Activated CD8-positive, alpha-beta memory T cell treated with anti-CD3 and anti-CD28 coated beads, Interleukin-2, amount 10 ng/mL, durations not matched to agents 7 days and 5 days (primary cell): ENCODE measurements around the gene TXN2. TPM values are rescaled to one million over a fixed set of nuclear protein-coding genes. Genes with fewer than 3 reads are reported as not detected.
"Not testable (repeated sequence)": the region's sequence is repeated elsewhere in the genome, so short reads cannot be mapped to it uniquely, and the experiment has no call there.

Source experiments
- ATAC-seq: fragments of 150-1000 bp; cut with Tn5 transposase; one replicate; pipeline ENCODE4 v1.10.0; 2021; ENCODE audit warnings: moderate library complexity
- CTCF ChIA-PET: fragments of 350-600 bp; sonication (Branson Sonifier 250); formaldehyde crosslinking; loops from one replicate; lab custom pipeline; 2021; ENCODE audit warnings: antibody characterized with exemption; lab: Charles Lee
- DNase-seq: peaks from one replicate; pipeline ENCODE4 v3.0.0-alpha.2; 2020
- H3K27ac Mint-ChIP-seq: one replicate; pipeline ENCODE4 v1.8.0; 2021; ENCODE audit warnings: mild to moderate bottlenecking, mixed read lengths
- H3K27me3 Mint-ChIP-seq: one replicate; pipeline ENCODE4 v1.8.0; 2021; ENCODE audit warnings: mixed read lengths
- H3K36me3 Mint-ChIP-seq: one replicate; pipeline ENCODE4 v1.8.0; 2021; ENCODE audit warnings: mild to moderate bottlenecking, mixed read lengths
- H3K4me1 Mint-ChIP-seq: one replicate; pipeline ENCODE4 v1.8.0; 2021; ENCODE audit warnings: mixed read lengths
- H3K4me3 Mint-ChIP-seq: one replicate; pipeline ENCODE4 v1.8.0; 2021; ENCODE audit warnings: mild to moderate bottlenecking, moderate library complexity, mixed read lengths
- H3K9me3 Mint-ChIP-seq: one replicate; pipeline ENCODE4 v1.8.0; 2022; ENCODE audit warnings: low read depth, mixed read lengths
- total RNA-seq, 2 experiments: library from RNA; stranded (reverse); gene quantifications; one replicate each; pipeline ENCODE4 v1.2.3, GENCODE V29; 2021

Gene TXN2
- total RNA-seq, 2 experiments from 2014 or later = 78.7 to 82.6 TPM

GRCh38 chr22:36424901-36425579 lies 56.4 kb downstream of the TXN2 start:
- Mint-ChIP-seq H3K36me3 (no peaks in the 10 kb centered on the region), H3K27ac (peak overlapping the region; percentile 68), H3K4me3 (no peak overlapping the region), H3K9me3 (no peaks in the 10 kb centered on the region), H3K4me1 (peaks cover 25% of the 10 kb centered on the region), H3K27me3 (no peaks in the 10 kb centered on the region)
- CTCF ChIA-PET = interaction anchor here (1.0 to 1.6 kb wide), 2 partner anchors 26 to 46 kb away, joined by 3 to 4 read pairs; no protein-coding TSS in a partner anchor
- no peak for DNase-seq
- no peak for ATAC-seq

- H3K4me1 Mint-ChIP-seq = peaks cover 28% of the 10 kb centered on the region
- H3K9me3 Mint-ChIP-seq, ATAC-seq, H3K27ac Mint-ChIP-seq, DNase-seq, H3K27me3 Mint-ChIP-seq, H3K36me3 Mint-ChIP-seq, H3K4me3 Mint-ChIP-seq: not testable (repeated sequence)
- CTCF ChIA-PET = interaction anchor here (1.0 to 2.6 kb wide), 3 partner anchors 19 to 46 kb away, joined by 3 to 7 read pairs (median 4); no protein-coding TSS in a partner anchor
Measured at GRCh38 chr22:36424466-36424865, 57.0 kb downstream of the TXN2 start.

GRCh38 chr22:36423461-36424404 lies 57.7 kb downstream of the TXN2 start:
- Mint-ChIP-seq H3K4me3 (no peak overlapping the region), H3K4me1 (peaks cover 34% of the 10 kb centered on the region), H3K36me3 (no peaks in the 10 kb centered on the region), H3K9me3 (no peaks in the 10 kb centered on the region), H3K27ac (no peak overlapping the region), H3K27me3 (no peaks in the 10 kb centered on the region)
- DNase-seq = no peak
- CTCF ChIA-PET = interaction anchor here (1.0 to 2.6 kb wide), 5 partner anchors 12 to 123 kb away, joined by 3 to 7 read pairs (median 4); no protein-coding TSS in a partner anchor
- no peak for ATAC-seq

GRCh38 chr22:36422287-36423014 lies 59.0 kb downstream of the TXN2 start:
- Mint-ChIP-seq H3K4me1 (peaks cover 40% of the 10 kb centered on the region), H3K27ac (no peak overlapping the region), H3K4me3 (no peak overlapping the region), H3K9me3 (no peaks in the 10 kb centered on the region), H3K36me3 (no peaks in the 10 kb centered on the region), H3K27me3 (no peaks in the 10 kb centered on the region)
- DNase-seq = no peak
- ATAC-seq = no peak
- CTCF ChIA-PET = interaction anchor here (0.8 to 2.6 kb wide), 4 partner anchors 9 to 48 kb away, joined by 3 to 7 read pairs (median 4); no protein-coding TSS in a partner anchor

GRCh38 chr22:36419912-36420882 lies 61.2 kb downstream of the TXN2 start:
- ATAC-seq = no peak
- Mint-ChIP-seq H3K27me3 (no peaks in the 10 kb centered on the region), H3K36me3 (no peaks in the 10 kb centered on the region), H3K9me3 (no peaks in the 10 kb centered on the region), H3K27ac (no peak overlapping the region), H3K4me1 (peaks cover 45% of the 10 kb centered on the region), H3K4me3 (peak overlapping the region; percentile 49)
- no peak for DNase-seq
- CTCF ChIA-PET = interaction anchor here (0.8 to 1.5 kb wide), 5 partner anchors 14 to 50 kb away, joined by 3 to 4 read pairs (median 3); partner anchors contain the start of gene MYH9

GRCh38 chr22:36419177-36419911 lies 62.1 kb downstream of the TXN2 start:
- H3K36me3 Mint-ChIP-seq = no peaks in the 10 kb centered on the region
- peak overlapping the region; percentile 49 for H3K4me3 Mint-ChIP-seq
- ATAC-seq (peak; percentile 63), DNase-seq (peak; percentile 45)
- H3K27me3 Mint-ChIP-seq = no peaks in the 10 kb centered on the region
- peak overlapping the region; percentile 77 for H3K27ac Mint-ChIP-seq
- H3K4me1 Mint-ChIP-seq = peaks cover 37% of the 10 kb centered on the region
- no peaks in the 10 kb centered on the region for H3K9me3 Mint-ChIP-seq
- CTCF ChIA-PET = interaction anchor here (0.8 to 1.0 kb wide), 2 partner anchors 13 to 51 kb away, joined by 3 to 4 read pairs; no protein-coding TSS in a partner anchor

GRCh38 chr22:36417281-36417686 lies 64.2 kb downstream of the TXN2 start:
- H3K9me3 Mint-ChIP-seq = no peaks in the 10 kb centered on the region
- CTCF ChIA-PET = no interaction called here
- H3K36me3 Mint-ChIP-seq = no peaks in the 10 kb centered on the region
- no peaks in the 10 kb centered on the region for H3K27me3 Mint-ChIP-seq
- H3K27ac Mint-ChIP-seq = no peak overlapping the region
- no peak for ATAC-seq
- H3K4me1 Mint-ChIP-seq = peaks cover 35% of the 10 kb centered on the region
- peak; percentile 52 for DNase-seq
- no peak overlapping the region for H3K4me3 Mint-ChIP-seq

Other genes starting within 250 kb of the TXN2 start
- 10 to 100 TPM; 82.6 to 86.4 TPM for gene APOL2, start 242.1 kb downstream of the TXN2 start, total RNA-seq
- 10 to 100 TPM; 55.6 to 61.6 TPM for gene APOL1, start 228.5 kb downstream of the TXN2 start, total RNA-seq
- gene MYH9, start 93.7 kb downstream of the TXN2 start, total RNA-seq = 100 to 1,000 TPM; 695 to 913 TPM
- 10 to 100 TPM; 11.9 to 12.1 TPM for gene FOXRED2, start 25.4 kb upstream of the TXN2 start, total RNA-seq
- 100 to 1,000 TPM; 205 to 232 TPM for gene EIF3D, start 47.5 kb upstream of the TXN2 start, total RNA-seq
- not detected for gene CACNG2, start 222.1 kb upstream of the TXN2 start, total RNA-seq